ENCODE data around the gene CD22.
A peak's percentile ranks its signal among the peaks of the same experiment; 100 is the strongest.

CD22 gene

DNA sequence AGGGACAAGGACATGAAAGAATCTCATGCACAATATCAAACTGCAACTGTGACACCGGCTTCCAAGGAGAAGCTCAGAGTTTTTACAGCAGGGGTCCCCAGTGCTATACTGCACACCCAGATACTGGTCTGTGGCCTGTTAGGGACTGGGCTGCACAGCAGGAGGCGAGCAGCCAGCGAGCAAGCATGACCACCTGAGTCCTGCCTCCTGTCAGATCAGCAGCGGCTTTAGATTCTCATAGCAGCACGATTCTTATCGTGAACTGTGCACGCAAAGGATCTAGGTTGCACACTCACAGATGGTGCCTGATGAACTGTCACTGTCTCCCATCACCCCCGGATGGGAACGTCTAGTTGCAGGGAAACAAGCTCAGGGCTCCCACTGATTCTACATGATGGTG is 13.1 kb upstream of the CD22 start:
- no peak for DNase-seq

DNA sequence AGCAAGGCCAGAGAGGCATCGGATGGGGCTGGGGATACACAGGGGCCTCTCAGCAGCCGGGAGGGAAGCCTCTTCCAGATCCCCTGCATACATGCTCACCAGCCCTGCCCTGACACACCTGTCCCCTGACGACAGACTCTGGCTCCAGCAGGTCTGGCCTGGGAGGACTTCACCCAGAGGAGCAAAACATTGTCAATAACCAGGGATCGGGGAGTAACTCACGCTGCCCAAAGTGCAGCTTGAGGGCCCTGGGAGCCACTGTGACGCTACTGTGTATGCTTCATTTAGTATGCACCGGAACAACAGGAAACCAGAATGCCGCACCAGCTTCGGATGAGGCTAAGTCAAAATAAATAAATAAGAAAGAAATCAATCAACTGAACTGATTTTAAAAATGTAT is 12.4 kb upstream of the CD22 start:
- no peak for DNase-seq

DNA sequence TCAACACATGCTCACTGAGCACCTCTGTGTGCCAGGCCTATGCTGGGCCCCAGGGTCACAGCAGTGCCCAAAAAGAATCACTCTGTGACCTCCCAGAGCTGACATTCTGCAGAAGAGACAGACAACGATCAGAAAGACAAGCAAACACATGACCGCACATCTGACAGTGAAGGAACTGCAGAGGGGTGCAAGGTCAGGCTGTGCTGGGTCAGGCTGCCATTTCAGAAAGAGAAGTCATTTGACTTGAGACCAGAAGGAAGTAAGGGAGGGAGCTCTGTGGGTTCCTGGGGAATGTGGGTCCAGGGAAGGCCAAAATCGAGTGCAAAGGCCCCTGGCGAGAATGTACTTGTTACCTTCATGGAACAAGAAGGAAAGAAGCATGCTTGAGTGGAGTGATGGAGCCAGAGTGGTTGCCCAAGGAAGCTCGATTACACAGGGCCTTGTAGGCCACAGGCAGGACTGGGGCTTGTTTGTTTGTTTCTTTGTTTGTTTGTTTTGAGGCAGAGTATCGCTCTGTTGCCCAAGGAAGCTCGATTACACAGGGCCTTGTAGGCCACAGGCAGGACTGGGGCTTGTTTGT is 11.4 kb upstream of the CD22 start:
- DNase-seq = no peak

DNA sequence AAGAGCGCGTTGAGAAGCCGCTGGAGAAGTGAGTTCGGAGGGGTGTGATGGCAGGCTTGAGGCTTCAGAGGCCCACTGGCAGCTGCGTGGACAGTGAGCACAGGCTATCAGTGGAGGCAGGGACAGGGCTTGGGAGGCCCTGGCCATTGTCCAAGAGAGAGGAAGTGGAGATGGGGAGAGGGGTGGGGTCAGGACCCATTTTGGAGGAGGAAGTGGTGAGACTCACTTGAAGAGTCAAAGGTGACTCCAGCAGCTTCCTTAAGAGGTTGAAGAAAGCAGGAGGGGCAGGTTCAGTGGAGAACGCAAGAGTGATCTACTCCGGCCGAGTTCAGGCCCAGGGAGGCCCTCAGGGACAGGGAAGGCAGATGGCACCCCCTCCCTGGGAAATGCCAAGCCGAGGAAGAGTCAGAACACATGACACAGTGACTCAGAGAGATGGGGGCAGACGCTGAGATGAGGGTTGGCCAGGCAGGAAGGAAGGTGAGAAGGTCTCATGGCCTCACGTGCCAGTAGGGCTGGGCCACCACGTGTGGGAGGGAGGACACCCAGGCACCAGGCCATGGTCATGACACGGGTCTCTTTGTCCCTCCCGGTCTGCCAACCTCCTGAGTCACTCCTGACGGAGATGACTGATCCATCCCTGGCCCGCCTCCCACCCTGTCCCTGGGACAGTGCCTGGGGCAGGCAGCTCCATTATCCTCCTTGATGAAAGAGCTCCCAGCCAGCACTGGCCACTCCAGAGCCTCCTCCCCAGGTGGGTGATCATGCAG is 10.1 kb upstream of the CD22 start:
- DNase-seq = no peak

DNA sequence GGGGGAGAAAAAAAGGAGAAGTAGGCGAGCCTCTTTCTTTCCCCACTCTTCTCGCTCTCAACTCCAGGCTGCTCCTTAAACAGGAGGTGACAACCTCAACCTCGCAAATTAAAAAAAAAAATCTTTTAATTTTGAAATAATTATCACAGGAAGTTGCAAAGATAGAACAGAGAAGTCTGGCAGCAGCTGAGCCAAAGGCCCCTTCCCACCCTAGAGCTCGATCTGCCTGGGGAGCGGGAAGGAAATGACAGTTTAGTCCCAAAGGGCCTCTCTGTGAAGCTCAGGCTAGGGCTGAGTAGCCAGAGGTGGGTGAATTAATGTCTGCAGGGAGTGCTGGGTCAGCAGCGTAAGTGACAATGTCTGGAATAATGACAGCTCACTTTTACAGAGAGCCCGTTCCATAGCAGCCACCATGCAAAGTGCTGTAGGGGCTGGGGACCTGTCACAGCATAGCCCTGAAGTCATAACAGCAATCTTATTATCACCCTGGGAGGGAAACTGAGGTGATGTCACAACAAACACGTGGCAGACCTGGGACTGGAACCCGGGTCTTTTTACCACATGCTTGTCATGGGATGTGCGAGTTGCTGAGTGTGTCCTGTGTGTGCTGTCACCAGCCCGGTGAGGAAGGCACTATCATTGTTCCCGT is 8.8 kb upstream of the CD22 start:
- DNase-seq = no peak

DNA sequence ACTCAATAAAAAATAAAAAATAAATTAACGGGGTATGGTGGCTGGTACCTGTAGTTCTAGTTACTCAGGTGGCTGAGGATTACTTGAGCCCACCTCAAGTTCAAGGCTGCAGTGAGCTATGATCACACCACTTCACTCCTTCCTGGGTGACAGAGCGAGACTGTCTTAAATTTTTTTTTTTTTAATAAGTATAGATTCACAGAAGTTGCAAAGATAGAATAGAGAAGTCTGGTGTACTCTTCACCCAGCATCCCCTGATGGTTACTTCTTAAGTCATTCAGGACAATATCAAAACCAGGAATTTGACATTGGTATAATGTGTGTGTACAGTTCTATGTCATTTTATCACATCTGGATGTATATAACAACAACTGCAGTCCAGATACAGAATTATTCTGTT is 7.7 kb upstream of the CD22 start:
- DNase-seq = no peak

DNA sequence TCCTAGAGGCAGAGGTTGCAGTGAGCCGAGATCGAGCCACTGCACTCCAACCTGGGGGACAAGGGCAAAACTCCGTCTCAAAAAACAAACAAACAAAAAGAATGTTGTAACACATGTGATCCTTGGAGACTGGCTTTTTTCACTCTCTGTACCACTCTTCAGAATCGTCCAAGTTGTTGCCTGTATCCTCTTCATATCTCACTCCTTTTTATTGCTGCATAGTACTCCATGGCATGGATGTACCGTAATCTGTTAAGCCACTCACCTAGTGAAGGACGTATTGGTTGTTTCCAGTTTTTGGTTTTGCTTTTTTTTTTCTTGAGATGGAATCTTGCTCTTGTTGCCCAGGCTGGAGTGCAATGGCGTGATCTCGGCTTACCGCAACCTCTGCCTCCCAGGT is 7.0 kb upstream of the CD22 start:
- DNase-seq = no peak

DNA sequence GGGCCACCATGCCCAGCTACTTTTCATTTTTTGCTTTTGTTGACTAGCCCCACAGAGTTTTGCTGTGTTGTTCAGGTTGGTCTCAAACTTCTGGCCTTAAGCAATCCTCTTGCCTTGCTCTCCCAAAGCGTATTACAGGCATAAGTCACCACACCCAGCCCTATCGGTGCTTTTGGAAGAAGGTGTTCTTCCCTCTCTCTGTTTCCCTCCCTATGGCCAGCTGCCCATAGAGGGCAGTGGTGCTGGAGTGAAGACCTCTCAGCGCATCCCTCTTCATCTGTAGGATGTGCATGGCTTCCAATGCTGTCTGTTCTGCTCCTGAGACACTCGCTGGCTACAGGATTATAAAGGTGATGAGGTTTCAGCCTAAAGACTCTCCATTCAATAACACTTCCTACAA is 1.3 kb upstream of the CD22 start:
- peak in 1 of 2 experiments; percentile 20 for DNase-seq

DNA sequence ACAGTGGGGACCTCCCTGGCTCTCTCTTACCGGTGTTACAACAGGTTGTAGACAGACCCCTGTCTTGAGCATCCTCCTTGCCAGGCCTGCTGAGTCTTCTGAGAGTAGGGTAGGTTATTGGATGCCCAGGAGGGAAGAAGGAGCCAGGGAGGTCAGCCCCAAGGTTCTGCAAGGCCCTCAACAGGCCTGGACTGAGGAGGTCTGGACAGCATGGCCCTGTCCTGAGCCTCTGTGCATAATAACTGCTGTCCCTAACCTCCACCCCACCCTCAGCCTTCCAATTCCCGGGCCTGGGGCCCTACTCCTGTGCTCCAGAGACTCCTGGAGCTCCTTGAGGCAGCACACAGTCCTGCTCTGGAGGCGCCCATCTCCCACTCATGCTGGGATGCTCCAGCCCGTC is 336 bp downstream of the CD22 start:
- DNase-seq = no peak

DNA sequence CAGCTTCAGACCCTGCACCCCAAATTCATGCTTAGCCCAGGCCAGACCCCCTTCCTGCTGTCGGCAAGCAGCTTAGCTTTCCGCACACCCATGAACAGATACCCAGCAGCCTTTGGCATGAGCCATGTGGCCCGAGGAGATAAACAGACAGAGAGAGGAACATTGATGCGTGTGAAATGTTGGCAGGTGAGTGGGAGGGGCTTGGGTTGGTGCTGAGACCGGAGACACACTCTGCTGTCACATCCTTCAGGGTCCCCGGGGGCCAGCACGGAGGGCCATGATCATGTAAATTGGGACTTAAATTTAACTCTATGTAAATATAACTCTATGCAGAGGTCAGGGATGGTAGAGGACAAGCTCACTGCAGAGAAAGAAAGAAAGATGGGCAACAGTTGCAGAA is 1.5 kb downstream of the CD22 start:
- DNase-seq = no peak

DNA sequence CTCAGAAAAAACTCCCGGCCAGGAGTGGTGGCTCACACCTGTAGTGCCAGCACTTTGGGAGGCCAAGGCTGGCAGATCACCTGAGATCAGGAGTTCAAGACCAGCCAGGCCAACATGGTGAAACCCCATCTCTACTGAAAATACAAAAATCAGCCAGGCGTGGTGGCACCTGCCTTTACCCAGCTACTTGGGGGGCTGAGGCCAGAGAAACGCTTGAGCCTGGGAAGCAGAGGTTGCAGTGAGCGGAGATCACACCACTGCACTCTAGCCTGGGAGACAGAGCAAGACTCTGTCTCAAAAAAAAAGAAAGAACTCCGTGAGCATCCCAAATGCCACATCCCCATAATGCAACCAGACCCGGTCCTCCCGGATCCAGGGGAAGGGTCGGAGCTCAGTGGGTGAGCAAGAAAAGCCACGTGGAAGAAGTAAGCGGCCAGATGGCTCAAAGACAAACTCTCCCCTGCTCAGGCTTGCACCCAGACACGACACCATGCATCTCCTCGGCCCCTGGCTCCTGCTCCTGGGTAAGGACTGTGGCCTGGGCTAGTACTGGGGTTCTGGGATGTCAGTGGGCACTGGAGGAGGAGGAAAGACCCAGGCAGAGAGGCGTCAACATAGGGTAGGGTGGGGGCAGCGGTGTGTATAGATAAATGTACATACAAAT is 2.7 kb downstream of the CD22 start:
- DNase-seq = no peak

DNA sequence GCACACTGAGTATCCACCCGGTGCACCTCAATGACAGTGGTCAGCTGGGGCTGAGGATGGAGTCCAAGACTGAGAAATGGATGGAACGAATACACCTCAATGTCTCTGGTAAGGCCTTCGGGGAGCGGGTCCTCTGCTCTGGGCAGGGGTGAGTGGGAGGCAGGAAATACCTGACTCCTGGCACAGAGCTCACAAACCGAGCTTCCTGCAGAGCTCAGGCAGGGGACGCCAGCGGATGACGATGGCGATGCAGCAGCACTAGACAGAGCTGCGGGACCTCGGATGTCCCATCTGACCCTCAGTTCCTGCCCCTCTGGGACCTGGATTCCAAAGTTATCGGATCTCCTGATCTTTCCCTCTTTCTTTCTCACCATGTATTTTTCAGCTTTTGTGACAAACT is 3.8 kb downstream of the CD22 start:
- no peak for DNase-seq

DNA sequence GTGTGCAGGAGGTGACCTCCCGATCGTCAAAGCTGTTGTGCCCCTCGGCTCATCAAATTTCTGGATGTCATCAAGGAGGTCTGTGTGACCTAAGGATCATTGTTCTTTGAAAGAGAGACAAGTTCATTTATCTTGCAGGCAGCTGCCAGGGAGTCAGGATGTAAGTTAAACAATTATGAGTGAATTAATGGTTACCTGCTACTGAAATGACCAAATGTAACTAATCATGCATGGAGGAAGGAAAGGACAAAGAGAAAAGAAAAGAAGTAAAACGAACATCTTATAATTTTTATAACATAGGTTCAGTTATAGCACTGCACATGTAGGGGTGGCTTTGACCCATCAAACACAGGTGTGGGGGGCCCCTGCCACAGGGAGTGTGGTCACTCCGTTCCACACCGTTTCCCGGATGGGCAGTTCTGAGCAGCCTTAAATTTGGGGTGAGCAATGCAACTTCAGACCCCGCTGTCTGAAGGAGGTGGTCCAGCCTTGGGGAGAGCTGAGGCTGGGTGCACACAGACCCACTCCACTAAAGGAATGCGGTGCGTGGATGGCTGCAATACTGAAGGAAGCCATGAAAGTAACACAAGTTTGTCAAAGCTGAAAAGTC is 5.3 kb downstream of the CD22 start:
- no peak for DNase-seq

DNA sequence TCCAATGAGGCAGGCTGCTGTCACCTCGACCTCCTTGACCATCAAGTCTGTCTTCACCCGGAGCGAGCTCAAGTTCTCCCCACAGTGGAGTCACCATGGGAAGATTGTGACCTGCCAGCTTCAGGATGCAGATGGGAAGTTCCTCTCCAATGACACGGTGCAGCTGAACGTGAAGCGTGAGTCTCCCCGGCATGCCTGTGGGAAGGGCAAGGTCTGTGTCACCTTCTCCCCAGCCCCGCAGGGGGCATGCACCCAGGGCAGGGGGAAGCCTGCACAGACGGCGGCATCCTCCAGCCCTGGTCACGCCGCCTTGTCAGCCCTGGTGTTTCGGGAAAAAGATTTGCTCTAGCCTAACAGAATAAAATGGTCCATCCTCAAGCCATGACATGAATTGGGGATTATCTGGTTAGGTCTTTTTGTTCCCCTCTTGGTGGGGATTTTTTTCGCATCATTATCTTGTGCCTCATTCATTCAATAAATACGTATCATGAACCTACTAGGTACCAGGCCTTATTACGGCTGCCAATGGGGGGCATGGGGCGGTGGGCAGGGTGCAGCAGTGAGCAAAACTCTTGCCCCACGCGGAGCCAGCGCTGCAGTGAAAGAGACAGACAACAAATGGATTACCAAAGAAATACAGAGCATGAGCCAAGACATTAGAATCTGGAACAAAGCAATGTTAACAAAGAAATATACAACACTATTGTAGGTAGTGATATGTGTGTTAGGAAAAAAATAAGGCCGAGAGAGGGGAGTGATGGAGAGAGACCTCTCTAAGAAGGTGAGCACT is 7.4 kb downstream of the CD22 start:
- DNase-seq = no peak

DNA sequence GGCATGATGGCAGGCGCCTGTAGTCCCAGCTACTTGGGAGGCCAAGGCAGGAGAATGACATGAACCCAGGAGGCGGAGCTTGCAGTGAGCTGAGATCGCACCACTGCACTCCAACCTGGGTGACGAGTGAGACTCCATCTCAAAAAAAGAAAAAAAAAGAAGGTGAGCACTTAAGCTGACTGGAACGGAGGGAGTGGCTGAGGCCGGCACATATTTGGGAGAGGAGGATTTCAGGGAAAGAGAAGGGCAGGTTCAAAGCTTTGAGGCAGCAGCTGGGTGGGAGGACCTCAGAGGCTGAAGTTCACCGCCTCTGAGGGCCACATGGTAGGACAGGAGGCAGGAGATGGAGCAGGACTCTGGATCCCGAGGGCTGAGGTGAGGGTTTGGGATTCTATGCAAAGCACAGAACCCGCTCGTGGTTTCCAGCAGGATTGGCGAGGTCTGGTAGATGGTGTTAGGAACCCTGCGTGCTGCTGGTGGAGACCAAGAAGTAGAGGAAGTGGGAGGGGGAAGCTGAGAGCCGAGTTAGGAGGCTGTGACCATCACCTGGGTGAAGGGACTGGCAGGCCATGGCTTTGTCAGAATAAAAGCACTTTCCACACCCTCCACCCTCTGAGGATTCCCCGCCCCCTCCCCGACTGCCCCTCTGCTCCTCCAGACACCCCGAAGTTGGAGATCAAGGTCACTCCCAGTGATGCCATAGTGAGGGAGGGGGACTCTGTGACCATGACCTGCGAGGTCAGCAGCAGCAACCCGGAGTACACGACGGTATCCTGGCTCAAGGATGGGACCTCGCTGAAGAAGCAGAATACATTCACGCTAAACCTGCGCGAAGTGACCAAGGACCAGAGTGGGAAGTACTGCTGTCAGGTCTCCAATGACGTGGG is 8.4 kb downstream of the CD22 start:
- DNase-seq = no peak

DNA sequence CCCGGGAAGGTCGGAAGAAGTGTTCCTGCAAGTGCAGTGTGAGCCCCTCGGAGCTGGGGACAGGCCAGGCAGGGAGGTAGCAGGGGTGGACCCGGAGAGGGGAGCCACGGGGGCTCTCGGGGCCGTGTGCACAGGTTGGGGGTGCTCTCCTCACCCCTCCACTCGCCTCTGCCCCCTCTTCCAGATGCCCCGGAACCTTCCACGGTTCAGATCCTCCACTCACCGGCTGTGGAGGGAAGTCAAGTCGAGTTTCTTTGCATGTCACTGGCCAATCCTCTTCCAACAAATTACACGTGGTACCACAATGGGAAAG is 9.0 kb downstream of the CD22 start:
- DNase-seq = no peak

DNA sequence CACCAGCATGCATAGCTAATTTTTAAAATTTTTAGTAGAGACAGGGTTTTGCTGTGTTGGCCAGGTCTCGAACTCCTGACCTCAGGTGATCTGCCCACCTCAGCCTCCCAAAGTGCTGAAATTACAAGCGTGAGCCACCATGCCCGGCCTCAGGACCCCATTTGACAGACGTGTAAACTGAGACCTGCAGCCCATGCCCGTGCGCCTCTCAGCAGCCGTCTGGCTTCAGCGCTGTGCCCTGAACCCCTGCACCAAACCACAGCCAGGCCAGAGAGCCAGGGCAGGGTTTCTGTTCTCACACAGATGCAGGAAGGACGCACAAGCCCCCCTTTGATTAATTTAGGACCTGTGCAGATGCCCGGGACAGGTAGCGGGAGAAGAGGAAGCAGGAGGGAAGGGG is 11.4 kb downstream of the CD22 start:
- DNase-seq = no peak

DNA sequence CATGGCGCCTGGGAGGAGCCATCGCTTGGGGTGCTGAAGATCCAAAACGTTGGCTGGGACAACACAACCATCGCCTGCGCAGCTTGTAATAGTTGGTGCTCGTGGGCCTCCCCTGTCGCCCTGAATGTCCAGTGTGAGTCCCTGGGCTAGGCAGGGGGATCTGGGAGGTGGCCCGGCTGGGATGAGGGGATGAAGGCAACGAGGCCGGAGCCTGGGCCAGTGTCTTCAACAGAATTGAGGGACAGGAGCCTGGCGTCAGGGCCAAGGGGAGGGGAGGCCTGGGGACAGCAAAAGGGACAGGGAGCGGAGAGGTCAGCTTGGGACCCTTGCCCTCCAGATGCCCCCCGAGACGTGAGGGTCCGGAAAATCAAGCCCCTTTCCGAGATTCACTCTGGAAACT is 12.0 kb downstream of the CD22 start:
- DNase-seq = no peak

DNA sequence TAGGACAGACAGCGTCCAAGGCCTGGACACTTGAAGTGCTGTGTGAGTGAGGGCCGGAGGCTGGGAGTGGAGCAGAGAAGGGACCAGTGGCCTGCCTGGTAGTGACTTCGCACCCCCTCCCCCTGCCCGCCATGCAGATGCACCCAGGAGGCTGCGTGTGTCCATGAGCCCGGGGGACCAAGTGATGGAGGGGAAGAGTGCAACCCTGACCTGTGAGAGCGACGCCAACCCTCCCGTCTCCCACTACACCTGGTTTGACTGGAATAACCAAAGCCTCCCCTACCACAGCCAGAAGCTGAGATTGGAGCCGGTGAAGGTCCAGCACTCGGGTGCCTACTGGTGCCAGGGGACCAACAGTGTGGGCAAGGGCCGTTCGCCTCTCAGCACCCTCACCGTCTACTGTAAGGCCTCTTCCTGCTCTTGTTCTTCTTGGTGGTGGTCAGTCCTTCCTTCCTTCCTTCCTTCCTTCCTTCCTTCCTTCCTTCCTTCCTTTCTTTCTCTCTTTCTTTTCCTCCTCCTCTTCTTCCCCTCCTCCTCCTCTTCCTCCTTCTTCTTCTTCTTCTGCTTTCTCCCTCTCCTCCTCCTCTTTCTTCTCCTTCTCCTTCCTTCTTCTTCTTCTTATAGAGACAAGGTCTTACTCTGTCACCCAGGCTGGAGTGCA is 12.7 kb downstream of the CD22 start:
- no peak for DNase-seq

DNA sequence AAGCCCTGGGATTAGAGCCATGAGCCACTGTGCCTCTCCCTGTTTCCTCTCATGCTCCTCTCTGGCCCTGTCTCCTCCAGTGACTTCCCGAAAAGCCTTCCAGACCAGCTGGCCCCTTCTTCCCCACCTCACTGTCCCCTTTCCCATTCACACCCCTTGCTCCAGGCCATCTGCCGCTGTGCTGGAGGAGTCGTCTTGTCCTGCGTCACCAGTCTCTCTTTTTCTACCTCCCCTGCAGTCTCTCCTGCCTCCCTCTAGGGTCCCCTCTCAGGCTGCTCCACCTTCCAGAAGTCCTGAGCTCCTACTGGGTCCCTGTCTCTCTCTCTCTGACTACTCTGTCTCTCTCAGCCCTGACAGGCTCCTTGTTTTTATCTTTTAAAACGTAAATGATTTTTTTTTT is 13.4 kb downstream of the CD22 start:
- peak; percentile 92 to 93 for DNase-seq

DNA sequence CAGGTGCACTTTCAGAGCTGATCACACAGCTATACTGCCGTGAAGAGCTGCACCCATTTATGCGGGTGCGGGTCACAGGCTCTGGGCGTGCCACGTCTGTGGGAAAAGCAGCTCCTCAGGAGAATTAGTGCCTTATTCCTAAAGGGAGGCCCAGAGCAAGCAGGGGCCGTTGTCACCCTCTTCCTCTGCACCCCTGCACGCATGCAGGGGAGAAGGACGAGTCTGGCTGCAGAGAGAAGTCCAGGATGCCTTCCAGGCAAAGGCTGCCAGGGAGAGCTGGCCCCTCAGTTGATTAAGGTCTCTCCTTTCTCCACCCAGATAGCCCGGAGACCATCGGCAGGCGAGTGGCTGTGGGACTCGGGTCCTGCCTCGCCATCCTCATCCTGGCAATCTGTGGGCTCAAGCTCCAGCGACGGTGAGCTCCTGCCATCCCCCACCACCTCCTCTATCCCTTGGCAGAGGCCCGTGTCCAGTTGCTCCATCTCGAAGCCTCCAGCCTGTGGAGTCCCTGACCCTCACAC is 15.6 kb downstream of the CD22 start:
- DNase-seq = no peak

Measured in NCI-H524 (cell line).